ENCODE data around the gene MGLL.

MGLL gene

DNA sequence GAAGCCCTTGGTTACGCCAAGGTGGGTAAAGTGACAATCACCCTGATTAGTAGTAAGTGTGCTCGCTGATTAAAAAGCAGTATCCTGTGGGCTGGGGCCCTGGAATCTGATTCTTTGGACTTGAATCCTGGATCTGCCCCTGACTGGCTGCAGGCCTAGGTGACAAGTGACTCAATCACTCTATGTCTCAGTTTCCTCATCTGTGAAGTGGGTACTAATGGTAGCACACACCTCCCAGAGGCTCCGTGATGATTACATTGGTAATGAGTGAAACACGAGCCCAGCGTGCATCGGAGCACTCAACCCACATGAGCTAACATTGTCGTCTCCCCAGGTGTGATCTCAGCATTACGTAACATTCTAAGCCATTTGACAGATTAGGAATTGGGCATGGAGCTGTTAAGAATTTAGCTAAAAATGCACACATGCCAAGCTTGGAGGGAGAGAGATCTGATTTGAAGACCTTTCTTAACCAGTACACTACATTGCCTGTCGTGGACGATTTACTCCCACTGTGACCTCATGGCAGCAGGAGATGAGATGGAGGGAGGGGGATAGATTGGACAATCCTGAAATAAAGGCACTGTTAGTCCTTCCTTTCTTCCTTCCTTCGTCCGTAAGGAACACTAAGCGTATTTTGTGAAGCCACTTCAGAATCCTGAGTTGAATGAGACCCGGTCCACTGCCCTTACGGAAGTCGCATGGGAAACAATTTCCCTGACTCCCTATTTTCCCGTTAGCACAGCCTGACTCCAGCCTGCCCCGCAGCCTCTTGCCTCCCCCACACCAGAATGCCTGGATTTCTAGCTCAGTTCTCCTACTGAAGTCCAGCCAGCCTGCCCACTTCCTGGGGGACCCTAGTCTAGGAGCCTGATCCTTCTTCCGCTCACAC lies 32.1 kb downstream of the MGLL start:
- DNase-seq (ENCODE audit: low read depth) = no peak

DNA sequence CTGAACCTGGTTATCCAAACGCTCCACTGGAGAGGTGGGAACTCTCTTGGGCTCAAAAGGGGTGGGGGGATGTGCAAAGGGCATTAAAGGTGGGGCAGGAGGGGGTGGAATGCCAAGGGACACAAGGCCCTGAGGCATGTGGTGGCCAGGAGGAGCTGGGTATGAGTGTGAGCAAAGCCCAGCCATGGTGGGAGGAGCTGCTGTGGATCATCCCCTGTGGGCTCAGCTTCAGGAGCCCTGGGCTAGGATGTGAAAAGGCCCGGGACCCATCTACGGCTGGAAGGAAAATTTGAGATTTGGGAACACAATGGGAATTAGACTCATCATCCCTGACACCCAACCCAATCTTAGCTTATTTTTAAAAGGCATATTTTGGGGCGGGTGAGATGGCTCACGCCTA lies 33.3 kb downstream of the MGLL start:
- DNase-seq (ENCODE audit: low read depth) = no peak

DNA sequence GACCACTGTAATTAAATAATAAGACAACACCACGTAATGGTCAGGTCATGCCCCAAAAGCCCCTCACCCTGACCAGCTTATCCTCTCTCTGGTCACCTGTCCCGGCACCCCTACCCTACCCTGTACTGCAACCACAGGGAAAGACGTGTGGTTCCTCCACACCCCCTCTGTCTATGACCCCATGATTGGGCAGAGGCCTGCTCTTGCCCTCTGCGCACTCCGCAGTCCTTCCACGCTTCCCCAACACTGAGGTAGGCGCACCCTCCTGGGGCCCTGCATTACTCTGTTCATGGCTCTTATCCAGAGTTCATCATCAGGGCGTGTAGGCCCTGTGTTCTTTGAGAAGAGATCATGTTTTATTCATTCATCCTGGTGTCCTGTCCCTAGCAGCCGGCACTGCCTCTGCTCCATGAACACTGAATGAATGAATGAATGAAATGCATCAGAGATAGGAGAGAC lies 33.8 kb downstream of the MGLL start:
- DNase-seq (ENCODE audit: low read depth) = no peak

DNA sequence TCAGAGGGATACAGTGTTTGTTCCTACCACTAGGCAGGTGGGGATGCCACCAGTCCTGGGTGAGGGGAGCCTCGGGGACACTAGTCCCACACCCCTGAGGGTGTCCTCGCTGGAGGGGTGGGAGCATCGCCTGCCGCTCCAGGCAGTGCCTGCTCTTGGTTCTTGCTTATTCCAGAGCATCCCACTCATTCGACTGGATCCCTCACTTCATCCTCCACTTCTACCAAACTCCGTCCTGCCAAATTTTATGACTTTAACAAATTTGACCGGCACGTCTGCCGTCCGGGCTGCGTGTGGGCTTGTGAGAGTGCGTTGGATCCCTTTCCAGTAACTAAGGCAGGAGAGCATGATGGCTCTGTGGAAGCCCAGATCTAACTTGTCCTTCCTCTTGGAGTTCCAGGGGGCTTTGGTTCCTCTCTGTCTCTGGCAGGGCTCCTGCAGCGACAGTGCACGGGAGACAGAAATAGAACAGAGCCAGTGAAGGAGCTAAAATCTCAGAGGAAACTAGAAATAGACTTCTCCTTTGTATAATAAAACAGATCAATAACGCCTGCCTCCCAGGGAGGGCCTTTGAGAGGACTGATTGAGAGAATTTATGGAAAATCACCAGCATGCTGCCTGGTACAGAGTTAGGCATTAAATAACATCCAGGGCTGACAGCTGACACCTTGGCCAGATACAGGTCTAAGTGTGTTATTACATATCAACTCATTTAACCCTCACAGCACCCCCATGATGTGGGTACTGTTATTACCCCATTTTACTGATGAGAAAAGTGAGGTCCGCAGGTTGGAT lies 34.5 kb downstream of the MGLL start:
- DNase-seq (ENCODE audit: low read depth) = no peak

DNA sequence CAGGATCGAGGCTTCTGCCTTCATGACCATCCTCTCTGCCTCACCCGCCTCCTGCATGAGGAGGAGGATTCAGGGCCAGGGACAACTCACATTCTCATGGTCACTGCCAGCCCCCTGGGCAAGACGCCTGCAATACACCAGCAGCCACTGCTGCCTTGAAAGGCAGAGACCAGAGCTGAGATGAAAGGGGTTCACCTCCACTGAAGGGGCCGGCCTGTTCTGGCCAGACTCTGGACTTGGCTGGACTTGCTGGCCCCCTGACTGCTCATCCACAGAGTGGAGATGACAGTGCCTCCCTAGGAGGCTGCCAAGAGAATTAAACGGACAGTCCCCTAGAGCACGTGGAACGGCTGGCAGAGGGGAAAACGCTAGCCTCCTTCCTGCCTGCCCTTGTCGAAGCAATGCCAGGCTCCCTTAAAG lies 35.2 kb downstream of the MGLL start:
- no peak for DNase-seq (ENCODE audit: low read depth)

DNA sequence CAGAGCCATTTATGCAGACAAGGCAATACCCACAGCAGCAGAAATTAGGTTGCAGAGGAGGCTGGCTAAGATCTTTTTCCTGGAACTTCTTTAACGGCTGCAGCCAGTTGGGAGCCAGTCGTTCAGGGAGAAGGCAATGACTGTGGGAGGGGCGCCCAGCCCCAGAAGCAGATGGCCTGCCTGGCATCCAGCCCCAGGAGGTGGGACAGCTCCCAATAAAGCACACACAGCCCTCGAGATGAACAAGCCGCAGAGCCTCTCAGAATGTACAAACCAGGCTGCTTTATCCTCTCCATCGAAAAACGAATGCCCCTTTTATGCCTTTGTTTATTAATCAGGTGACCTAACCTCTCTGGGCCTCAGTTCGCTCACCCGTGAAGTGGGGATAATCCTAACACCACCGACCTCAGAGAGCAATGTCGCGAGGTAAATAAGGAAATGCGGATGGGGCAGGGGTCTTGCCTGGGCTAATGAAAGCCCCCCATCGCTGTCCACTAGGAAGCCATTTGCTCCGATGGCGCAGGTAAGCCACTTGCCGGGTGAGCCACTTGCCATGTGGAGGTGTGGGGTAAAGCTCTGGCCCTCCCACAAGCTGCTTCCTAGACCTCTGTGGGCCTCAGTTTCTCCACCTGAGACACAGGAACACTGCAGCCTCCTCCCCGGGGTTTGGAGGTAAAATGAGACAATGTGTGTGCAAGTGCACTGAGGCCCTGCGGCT lies 35.8 kb downstream of the MGLL start:
- no peak for DNase-seq (ENCODE audit: low read depth)

DNA sequence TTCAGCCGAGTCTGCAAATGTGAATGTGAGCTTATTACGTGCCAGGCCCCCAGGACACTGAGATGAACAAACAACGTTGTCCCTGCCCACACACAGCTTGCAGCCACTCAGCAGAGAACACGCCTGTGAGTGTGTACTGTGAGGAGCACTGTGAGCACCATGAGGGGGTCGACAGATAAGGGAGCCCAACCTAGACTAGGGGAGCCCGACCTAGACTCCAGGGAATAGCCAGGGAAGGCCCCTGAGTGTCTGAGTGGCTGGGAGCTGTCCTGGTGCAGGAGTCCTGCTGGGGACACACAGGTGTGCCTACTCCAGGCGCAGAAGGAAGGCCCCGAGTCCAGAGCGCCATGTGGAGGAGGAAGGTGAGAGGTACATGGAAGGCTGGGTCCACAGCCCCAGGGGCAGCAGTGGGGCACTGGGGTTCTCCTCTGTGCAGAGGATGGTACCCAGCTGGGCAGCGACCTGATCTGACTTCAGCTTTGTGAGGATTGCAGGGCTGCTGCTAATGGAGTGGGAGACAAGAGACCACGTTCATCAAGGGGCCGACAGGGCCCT lies 36.5 kb downstream of the MGLL start:
- no peak for DNase-seq (ENCODE audit: low read depth)

DNA sequence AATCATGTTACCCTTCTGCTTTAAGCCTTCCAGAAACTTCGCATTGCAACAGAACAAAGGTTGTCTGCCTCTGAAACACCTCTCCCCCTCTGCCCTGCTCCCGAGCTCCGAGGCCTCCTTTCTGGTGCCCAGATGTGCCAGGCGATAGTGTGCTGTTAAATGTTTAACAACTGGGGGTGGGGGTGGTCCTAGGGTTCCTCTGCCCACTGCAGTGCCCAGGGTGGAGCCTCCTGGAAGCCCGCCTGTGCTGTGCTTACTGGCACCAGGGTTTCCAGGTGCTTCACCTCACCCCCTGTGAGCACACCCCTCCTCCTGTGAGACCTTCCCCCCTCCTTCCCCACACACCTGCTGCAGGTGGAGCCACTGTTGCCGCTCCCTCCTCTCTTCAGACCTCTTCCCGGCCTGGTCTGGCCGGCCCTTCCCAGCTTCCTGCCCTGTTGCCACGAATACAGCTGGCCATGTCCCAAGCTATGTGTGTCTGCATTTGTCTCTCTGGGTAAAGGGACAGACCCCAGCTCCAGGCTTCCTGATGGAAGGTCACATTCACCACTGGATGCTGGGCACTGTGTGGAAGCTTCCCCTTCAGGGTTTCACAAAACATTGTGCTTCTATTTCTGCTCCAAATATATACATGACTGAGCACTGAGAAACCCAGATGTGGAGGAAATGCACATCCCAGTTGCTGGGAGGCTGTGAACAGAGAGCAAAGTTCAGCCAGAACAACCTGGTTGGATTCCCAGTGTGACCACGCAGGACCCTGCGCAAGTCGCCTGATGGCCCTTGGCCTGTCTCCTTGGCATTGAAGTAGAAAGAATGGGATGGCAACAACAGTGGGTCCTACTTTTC lies 37.2 kb downstream of the MGLL start:
- DNase-seq (ENCODE audit: low read depth) = no peak

DNA sequence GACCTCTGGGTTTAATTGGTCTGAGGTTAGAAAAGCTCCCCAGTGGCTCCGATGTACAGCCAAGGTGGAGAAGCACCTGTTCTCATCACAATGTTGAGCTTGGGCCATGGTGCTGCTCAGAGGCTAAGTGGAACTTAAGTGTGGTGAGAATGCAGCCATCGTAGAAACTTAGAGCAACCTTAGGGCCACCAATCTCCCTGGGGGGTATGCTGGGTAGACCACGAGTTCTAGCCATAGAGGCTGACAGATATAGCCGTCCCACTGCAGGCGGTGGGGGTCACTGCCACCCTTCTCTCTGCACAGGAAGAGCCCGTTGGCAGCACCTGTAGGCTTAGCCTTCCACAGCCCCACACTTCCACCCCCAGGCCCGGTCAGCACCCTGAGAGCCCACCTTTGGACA lies 38.0 kb downstream of the MGLL start:
- DNase-seq (ENCODE audit: low read depth) = no peak

DNA sequence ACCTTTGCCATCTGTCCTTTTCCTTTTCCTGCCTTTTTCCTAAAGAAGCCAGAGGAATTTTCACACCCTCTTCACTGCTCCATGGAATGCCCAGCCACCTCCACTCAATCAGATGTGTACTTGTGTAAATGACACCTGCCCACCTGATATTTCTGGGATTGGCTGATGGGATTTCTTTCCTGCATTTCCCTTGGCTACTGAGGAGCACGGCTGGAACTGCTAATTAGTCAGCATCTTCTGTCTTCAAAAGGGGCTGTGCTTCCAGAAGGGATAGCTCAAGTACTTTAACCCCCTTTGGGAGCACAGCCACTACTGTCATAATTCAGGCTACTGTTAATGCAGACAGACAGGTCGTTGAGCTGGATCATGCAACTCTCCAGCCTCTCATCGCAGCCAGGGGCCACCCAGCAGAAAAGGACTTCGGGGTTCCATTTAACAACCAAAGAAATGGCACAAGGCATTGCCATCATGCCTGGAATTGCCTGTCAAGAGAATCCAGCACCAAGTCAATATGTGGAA lies 38.6 kb downstream of the MGLL start:
- DNase-seq (ENCODE audit: low read depth) = no peak

DNA sequence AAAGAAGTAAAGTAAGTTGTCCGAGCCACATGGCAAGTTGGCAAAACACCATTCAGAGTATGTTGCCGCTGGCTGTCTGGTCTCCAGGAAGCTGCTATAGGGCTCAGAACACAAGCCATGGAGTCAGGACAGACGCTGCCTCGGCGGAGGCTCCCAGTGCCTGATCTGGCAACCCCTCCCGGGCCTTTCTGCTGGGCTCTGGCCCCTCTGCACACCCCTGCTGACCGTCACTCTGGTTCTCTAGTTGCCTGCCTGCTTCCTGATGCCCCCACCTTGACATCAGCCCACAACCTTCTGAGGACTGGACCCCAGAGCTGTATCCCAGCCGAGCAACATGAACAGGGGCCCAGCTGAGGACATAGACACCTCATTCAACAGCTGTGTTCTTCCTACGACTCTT lies 39.1 kb downstream of the MGLL start:
- no peak for DNase-seq (ENCODE audit: low read depth)

DNA sequence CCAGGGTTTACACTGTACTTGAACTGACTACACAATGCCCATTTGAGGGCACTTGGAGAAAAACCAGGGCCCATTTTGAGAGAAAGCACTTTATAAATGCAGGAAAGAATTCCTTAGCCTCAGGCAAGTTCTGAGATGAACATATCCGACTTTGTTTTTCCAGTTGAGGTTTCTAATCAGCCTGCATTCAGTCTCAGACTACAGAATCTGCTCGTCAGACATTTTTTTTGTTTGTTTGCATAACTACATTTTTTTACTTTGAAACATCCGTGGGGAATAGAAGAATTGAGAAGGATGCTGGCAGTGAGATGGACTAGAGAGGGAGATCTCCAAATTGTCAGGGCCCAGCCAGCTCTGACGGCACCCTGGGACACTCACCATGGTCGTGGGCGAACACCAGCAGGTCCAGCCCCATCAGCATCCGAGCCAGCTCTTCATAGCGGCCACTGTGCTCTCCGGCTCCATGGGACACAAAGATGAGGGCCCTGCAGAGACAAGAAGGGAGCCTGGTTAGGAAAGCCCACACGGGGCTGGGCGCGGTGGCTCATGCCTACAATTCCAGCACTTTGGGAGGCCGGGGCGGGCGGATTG lies 40.8 kb downstream of the MGLL start:
- peak; percentile 38 for DNase-seq (ENCODE audit: low read depth)

DNA sequence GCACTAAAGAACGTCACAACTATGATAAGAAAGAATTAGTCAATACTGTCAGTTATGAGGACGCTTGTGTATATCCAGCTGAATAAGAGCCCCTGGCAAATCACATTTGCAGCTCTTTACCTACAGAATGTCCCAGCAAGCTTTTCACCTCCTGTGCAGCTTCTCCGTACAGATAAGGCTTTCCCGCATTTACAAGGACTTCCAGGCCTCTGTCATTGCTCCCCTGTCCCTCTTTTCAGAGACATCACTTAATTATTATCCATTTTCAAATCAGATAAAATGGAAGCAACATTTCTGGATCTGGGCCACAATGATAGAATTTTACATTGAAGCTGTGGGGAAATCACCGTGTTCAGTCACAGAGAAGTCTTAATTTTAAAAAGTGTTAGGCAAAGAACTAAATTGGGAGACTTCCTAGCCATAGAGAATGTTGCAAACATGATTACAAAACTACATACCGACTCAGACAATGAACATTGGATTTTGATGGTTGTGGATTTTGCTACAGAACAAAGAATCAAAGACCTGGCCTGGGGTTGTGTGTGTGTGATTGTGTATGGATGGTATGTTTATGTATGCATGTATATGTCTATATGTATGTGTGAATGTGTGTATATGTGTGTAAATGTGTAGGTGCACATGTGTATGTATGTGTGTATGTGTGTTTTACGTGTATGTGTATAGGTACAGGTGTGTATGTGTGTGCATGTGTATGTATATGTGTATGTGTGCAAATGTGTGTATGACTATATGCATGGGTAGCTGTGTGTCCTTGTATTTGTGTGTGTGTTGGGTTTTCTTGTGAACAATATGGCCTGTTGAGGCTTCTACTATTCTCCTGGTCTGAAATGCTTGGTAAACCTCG lies 41.5 kb downstream of the MGLL start:
- DNase-seq (ENCODE audit: low read depth) = no peak

DNA sequence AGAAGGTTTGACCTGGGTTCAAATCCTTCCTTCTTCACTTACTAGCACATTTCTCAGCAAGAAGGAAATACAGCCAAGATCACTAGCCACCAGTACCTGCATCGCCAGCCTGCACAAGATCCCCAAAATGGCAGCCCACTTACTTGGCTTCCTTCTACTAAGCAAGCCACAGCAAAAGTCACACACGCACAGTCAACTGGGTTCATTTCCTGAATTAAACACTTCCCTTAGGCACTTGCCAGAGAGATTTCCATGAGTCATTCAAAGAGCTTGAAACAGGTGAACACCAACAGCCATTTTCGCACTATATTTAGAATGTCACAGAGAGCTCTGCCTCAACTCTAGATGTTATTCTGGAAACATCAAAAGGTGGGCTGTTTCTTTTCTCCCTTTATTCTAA lies 42.6 kb downstream of the MGLL start:
- DNase-seq (ENCODE audit: low read depth) = no peak

DNA sequence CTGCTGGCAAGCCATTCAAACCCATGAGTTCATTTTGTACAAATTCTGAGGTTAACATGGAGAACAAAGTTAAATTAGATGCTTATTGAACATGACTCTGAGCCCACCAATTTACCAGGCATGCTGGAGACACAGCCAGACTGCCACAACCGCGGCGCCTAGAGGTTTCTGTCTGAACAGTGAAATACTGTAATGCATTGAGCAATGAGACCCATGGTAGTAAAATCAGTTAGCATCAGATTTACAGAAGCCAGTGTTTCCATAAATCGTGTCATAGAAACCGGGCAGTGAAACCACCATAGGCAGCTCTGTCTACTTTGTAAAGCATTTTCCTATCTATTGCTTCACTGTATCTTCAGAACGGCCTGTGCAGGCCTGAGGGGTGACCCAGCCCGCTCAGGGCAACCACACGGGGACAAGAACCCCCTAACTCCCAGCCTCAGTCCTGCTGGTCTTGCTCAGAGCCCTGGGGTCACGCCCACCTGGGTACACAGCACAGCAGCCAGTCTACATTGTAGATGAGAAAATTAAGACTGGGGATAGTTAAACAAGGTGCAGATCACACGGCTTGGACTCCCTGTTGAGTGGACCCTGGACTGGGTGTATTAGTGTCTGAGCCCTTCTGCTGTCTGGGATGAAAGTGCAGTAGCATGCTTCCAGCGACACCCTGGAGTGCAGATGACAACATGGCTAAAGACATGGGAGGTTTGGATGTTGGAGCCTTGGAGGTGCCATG lies 44.2 kb downstream of the MGLL start:
- no peak for DNase-seq (ENCODE audit: low read depth)

DNA sequence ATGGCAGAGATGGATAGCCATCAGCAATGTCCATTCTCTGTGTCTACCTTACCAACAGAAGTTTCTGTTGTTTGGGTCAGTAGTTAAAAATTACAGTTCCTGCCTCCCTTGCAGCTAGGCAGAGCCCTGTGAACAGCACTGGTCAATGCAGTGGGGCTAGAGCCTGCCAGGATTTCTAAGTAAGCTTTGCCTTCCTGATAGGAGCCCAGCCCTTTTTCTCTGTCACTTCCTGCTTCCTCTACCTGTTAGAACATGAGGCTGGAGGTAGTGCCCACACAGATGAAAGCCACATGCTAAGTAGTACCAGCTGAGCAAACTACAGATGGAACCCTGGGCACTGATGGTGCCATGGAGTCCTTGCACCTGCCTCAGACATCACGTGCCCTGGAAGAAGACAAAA lies 45.0 kb downstream of the MGLL start:
- DNase-seq (ENCODE audit: low read depth) = no peak

DNA sequence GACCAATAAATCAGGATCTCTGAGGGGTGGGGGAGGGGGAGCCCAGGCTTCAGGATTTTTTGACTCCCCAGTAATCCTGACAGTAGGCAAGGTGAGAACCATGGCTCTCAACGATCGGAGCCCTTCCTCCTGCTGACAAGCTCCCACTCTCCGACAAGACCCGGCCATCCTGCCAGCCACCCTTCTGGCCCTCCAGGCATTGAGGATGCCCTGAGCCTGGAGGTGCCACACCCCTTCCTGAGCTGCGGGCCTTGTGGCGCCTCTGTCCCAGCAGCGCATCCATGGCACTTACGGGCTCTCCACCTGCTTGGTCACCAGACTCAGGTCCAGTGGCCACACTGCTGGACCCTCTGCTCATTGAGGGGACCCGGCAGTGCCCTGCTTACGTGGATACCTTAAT lies 46.0 kb downstream of the MGLL start:
- DNase-seq (ENCODE audit: low read depth) = no peak

DNA sequence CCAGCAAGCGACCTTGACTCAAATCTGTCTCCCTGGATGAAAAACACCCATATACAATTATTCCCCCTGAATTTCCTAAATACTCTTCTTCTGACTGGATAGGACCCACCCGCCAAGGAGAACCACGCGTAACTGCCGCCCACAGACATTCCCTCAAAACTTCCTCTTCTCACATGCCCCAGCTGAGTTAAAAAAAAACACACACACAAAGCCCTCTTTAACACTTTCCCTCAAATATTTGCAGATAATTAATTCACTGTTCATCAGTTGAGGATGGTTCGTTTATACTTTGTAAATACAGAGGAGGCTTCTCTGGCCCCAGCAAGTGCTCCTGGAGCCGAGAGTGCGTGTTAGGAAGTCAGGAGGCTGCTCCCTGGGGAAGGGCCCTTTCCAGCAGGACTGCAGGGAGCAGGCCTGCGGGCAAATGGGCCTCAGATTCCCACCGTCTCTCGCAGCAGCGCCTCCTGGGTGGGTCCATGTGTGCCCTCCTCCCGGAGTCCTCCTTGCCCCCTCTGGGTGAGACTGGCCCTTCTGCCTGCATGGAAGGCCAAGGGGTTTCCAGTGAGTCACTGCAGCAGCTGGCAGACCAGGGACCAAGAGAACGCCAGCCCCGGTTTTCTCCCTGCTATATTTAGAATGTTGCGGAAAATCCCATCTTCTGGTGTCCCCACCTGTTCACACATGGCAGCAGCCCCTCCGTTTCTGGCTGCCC lies 46.8 kb downstream of the MGLL start:
- DNase-seq (ENCODE audit: low read depth) = peak; percentile 55
